ENCODE results near the gene GLIS1.

The GLIS1 gene

GRCh38 chr1:53685272-53686051, 53.5 kb downstream of the GLIS1 start:
- no peak overlapping the region for H3K4me3 ChIP-seq (ENCODE audit: low read length)
- peaks cover 16% of the 10 kb centered on the region for H3K4me1 ChIP-seq (ENCODE audit: insufficient read depth, low read length)
- WGBS: 18% methylated on average over 28 of the region's 28 CpGs
- H3K9ac ChIP-seq (ENCODE audit: low read depth, low read length): no peak overlapping the region
- no peak overlapping the region for H3K27ac ChIP-seq (ENCODE audit: low read depth, low read length)
- peaks cover 21% of the 10 kb centered on the region for H3K27me3 ChIP-seq (ENCODE audit: insufficient read depth, low read length)
- H3K9me3 ChIP-seq (ENCODE audit: insufficient read depth, low read depth, low read length): no peaks in the 10 kb centered on the region
- H3K36me3 ChIP-seq (ENCODE audit: insufficient read depth, low read length): no peaks in the 10 kb centered on the region

- H3K9ac ChIP-seq (ENCODE audit: low read depth, low read length): no peak overlapping the region
- H3K27me3 ChIP-seq (ENCODE audit: insufficient read depth, low read length): peaks cover 21% of the 10 kb centered on the region
- H3K9me3 ChIP-seq (ENCODE audit: insufficient read depth, low read depth, low read length): no peaks in the 10 kb centered on the region
- H3K36me3 ChIP-seq (ENCODE audit: insufficient read depth, low read length): no peaks in the 10 kb centered on the region
- H3K4me3 ChIP-seq (ENCODE audit: low read length): no peak overlapping the region
- no peak overlapping the region for H3K27ac ChIP-seq (ENCODE audit: low read depth, low read length)
- H3K4me1 ChIP-seq (ENCODE audit: insufficient read depth, low read length): peaks cover 16% of the 10 kb centered on the region
- WGBS: 78% methylated on average over 1 of the region's 1 CpG
These were observed 54.2 kb downstream of the GLIS1 start for GRCh38 chr1:53684741-53685140.

DNA sequence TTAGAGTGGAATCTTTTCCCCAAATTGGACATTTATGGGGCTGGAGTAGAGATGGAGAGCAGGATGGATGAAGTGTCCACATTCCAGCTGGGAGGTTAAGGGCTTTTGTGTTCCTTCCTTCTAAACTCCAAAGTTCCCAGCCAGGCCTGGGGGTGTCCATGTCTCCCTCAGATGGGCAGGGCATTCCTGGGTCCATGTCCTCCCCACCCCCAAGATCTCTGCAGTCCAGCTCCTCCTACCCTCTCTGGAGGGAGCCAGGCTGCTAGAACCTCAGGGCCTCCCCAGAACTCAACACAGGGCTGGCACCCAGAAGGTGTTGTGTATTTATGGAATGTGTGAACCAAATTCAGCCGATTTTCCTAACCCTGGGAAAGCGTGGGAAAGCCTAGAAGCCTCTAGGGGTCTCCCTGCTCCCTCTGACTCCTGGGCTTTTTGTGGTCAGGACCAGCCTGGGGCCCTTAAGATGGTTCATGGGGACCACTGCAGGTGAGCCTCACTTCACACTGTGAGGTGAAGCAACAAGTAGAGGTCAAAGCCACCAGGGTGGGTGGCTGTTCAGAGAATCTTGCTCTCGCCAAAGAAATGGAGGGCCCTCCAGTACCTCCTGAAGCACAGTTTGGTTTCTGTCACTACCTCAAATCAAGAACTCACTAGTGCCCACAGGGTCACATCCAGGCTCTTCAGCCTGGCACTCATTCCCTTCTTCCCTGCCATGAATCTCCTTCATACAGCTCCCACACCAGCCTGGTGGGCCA, 54.8 kb downstream of the GLIS1 start:
- Histone ChIP-seq H3K27me3 (ENCODE audit: insufficient read depth, low read length) (peaks cover 21% of the 10 kb centered on the region), H3K4me1 (ENCODE audit: insufficient read depth, low read length) (peaks cover 16% of the 10 kb centered on the region), H3K36me3 (ENCODE audit: insufficient read depth, low read length) (no peaks in the 10 kb centered on the region), H3K27ac (ENCODE audit: low read depth, low read length) (no peak overlapping the region), H3K4me3 (ENCODE audit: low read length) (no peak overlapping the region), H3K9me3 (ENCODE audit: insufficient read depth, low read depth, low read length) (no peaks in the 10 kb centered on the region), H3K9ac (ENCODE audit: low read depth, low read length) (no peak overlapping the region)
- 61% methylated on average over 3 of the region's 3 CpGs for WGBS

GRCh38 chr1:53682881-53683280, 56.1 kb downstream of the GLIS1 start:
- Histone ChIP-seq H3K36me3 (ENCODE audit: insufficient read depth, low read length) (no peaks in the 10 kb centered on the region), H3K27ac (ENCODE audit: low read depth, low read length) (no peak overlapping the region), H3K27me3 (ENCODE audit: insufficient read depth, low read length) (peaks cover 21% of the 10 kb centered on the region), H3K4me3 (ENCODE audit: low read length) (no peak overlapping the region), H3K9ac (ENCODE audit: low read depth, low read length) (no peak overlapping the region), H3K4me1 (ENCODE audit: insufficient read depth, low read length) (peaks cover 16% of the 10 kb centered on the region), H3K9me3 (ENCODE audit: insufficient read depth, low read depth, low read length) (no peaks in the 10 kb centered on the region)
- 95% methylated on average over 6 of the region's 6 CpGs for WGBS

DNA sequence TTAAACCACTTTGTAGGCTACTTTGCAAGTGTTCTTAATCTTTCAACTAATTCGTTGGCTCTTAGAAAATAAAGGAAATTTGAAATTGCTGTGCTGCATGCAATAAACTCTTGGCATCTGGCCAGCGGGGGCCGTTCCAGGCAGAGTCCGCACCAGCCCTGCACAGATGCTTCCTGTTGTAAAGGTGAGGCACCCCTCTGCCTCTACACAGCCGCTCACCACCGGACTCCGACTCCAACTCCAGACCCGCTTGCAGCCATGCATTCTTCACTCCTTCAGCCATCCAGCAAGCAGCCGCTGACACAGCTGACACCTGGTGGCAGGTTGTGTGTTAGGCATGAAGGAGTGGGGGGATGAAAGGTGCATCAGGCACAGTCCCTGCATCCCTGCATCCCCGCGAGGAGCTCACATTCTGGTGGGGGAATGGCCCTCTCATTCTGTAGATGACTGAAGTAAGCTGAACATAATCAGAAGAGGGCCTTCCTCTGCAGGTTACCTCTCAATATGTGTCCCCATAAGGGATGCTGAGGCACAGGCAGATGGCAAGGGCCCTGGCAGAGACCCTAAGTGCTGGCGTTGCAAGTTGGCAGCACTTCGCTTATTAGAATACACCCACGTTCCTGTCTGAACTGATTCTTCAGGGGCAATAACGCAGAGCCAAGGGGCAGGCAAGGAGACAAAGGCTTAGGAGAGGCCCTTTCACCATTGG, 56.8 kb downstream of the GLIS1 start:
- no peak overlapping the region for H3K9ac ChIP-seq (ENCODE audit: low read depth, low read length)
- WGBS: 43% methylated on average over 15 of the region's 15 CpGs
- H3K4me3 ChIP-seq (ENCODE audit: low read length): no peak overlapping the region
- H3K27me3 ChIP-seq (ENCODE audit: insufficient read depth, low read length): peaks cover 21% of the 10 kb centered on the region
- no peaks in the 10 kb centered on the region for H3K36me3 ChIP-seq (ENCODE audit: insufficient read depth, low read length)
- H3K9me3 ChIP-seq (ENCODE audit: insufficient read depth, low read depth, low read length): no peaks in the 10 kb centered on the region
- H3K4me1 ChIP-seq (ENCODE audit: insufficient read depth, low read length): peaks cover 16% of the 10 kb centered on the region
- no peak overlapping the region for H3K27ac ChIP-seq (ENCODE audit: low read depth, low read length)

DNA sequence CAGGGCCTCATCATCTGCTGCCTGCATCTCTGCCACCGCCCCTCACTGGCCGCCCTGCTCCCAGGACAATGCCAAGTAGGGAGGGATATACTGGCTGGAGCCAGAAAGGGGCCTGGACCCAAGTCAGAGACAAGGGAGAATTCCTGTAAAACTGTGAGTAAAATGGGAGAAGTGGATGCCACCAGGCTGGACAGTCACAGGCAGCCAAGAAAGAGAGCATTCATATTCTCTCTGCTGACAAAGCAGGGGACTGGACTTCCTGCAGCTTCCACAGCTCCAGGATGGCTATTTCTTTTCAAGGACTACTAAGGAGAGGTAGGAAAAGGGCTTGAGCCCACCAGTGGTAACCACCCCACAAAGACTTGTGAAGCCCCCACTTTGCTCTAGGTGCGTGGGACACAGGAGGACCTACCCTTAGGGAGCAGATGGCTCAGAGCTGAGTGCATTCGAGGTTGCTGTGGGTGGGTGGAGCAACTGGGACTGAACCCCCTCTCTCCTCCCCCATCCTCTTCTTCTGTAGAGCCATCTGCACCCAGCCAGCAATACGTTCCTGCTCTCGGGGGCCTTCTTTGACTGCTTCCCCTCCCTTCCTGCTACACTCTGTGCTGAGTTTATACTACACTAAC, 57.5 kb downstream of the GLIS1 start:
- Histone ChIP-seq H3K9ac (ENCODE audit: low read depth, low read length) (no peak overlapping the region), H3K9me3 (ENCODE audit: insufficient read depth, low read depth, low read length) (no peaks in the 10 kb centered on the region), H3K27ac (ENCODE audit: low read depth, low read length) (no peak overlapping the region), H3K4me1 (ENCODE audit: insufficient read depth, low read length) (peaks cover 12% of the 10 kb centered on the region), H3K27me3 (ENCODE audit: insufficient read depth, low read length) (peaks cover 18% of the 10 kb centered on the region), H3K4me3 (ENCODE audit: low read length) (no peak overlapping the region), H3K36me3 (ENCODE audit: insufficient read depth, low read length) (no peaks in the 10 kb centered on the region)
- 72% methylated on average over 6 of the region's 6 CpGs for WGBS

DNA sequence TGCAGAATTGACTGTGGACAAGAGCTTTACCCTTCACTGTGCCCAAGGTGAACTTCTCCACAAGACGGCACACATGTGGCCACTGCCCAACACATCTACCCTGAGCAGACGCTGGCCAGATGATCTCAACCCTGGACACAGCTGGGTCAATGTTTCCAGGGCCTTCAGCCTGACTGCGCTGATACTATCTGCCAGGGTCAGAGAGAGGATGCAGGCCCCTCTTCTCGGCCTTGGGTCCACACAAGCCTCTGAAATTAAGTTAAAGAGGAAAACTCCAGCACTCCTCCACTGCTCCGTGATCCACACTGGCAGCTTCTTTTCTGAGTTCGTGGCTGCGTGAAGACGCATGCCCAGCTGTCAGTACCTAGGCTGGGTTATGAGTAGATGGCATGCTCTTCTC, 58.1 kb downstream of the GLIS1 start:
- 96% methylated on average over 8 of the region's 8 CpGs for WGBS
- H3K9me3 ChIP-seq (ENCODE audit: insufficient read depth, low read depth, low read length): no peaks in the 10 kb centered on the region
- peaks cover 7% of the 10 kb centered on the region for H3K4me1 ChIP-seq (ENCODE audit: insufficient read depth, low read length)
- no peak overlapping the region for H3K27ac ChIP-seq (ENCODE audit: low read depth, low read length)
- H3K4me3 ChIP-seq (ENCODE audit: low read length): no peak overlapping the region
- no peaks in the 10 kb centered on the region for H3K36me3 ChIP-seq (ENCODE audit: insufficient read depth, low read length)
- H3K9ac ChIP-seq (ENCODE audit: low read depth, low read length): no peak overlapping the region
- H3K27me3 ChIP-seq (ENCODE audit: insufficient read depth, low read length): peaks cover 13% of the 10 kb centered on the region

DNA sequence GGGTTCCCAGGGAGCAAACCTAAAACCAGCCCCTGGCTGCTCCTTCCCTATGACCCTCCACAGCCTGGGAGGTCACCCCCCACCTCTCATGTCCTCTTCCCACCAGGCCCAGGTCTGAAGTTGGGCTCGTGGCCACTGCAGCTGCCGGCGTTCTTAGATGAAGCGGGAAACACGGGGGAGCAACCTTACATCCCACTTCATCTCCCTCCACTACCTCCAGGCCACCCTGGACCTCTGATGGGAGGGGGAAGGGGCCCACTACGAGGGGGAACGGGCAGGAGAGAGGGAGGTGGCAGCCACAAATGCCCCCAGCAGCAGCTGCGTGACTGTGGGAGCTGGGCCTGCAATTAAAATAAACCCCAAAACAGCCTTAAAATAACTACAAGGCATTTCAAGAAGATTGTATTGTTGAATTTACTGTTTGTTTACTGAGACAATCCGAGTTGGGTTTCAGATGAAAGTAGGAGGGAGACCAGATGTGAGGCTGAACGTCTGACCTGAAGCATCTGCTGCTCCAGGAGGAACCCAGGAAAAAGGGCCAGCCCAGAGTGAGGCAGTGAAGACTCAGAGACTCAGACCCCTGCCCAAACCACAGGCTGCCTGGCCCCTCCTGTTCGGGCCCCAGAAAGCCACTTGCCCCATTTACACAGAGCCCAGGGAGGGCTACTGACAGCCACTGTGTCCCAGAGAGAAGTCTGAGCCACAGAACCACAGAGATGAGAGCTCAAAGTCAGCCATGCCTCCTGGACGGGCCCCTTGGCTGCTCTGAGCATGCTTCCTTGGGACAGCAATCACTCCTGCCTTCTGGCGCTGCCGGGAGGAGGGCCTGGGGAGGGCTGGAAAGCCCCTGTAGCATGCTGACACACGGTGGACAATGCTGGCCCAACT, 59.8 kb downstream of the GLIS1 start:
- Histone ChIP-seq H3K9me3 (ENCODE audit: insufficient read depth, low read depth, low read length) (no peaks in the 10 kb centered on the region), H3K36me3 (ENCODE audit: insufficient read depth, low read length) (no peaks in the 10 kb centered on the region), H3K4me3 (ENCODE audit: low read length) (no peak overlapping the region), H3K9ac (ENCODE audit: low read depth, low read length) (no peak overlapping the region), H3K27me3 (ENCODE audit: insufficient read depth, low read length) (no peaks in the 10 kb centered on the region; the same call in 1 of the 2 replicates), H3K27ac (ENCODE audit: low read depth, low read length) (no peak overlapping the region), H3K4me1 (ENCODE audit: insufficient read depth, low read length) (no peaks in the 10 kb centered on the region; the same call in 1 of the 2 replicates)
- WGBS: 82% methylated on average over 8 of the region's 15 CpGs

DNA sequence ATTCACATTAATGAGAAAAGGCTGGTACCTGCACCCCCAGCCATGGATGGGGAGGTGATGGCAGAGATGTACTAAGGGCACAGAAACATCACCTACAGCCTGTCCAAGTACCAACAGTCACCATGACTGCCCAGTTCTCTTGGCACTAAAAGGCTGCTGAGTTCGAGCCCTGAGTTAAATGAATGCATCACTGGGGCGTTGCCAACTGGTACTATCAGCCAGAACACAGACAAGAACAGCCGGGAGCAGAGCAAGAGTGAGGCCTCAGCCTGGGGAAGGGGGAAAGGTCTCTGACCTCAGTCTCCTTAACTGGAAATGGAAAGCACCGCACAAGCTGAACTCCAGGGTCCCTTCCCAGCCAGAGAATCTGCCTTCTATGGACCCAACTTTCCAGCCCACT, 60.5 kb downstream of the GLIS1 start:
- 95% methylated on average over 4 of the region's 4 CpGs for WGBS

DNA sequence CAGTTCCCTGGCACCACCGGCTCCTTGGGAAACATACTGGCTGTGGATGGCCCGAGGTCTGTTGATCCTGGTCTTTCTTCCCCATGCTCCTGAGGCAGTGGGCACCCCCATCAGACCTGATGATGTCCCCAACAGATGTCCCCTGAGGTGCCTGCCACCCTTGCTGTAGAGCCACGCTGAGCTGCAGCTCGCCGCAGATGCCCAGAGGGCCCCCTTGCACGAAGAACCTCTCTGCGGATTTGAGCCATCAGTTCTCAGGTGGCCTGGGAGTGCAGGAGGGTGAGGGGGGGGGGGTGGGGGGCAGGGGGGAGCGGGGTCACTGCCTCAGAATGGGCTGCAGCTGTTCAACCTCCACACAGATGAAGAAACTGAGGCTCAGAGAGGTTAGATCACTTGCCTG, 60.9 kb downstream of the GLIS1 start:
- Histone ChIP-seq H3K9ac (ENCODE audit: low read depth, low read length) (no peak overlapping the region), H3K4me3 (ENCODE audit: low read length) (no peak overlapping the region), H3K4me1 (ENCODE audit: insufficient read depth, low read length) (no peaks in the 10 kb centered on the region; the same call in 1 of the 2 replicates), H3K27ac (ENCODE audit: low read depth, low read length) (no peak overlapping the region), H3K9me3 (ENCODE audit: insufficient read depth, low read depth, low read length) (no peaks in the 10 kb centered on the region), H3K36me3 (ENCODE audit: insufficient read depth, low read length) (no peaks in the 10 kb centered on the region), H3K27me3 (ENCODE audit: insufficient read depth, low read length) (no peaks in the 10 kb centered on the region; the same call in 1 of the 2 replicates)
- WGBS: 95% methylated on average over 6 of the region's 8 CpGs

More for the DNA sequence above, 60.5 kb downstream of the GLIS1 start:
- no peaks in the 10 kb centered on the region for H3K9me3 ChIP-seq (ENCODE audit: insufficient read depth, low read depth, low read length)
- no peaks in the 10 kb centered on the region; the same call in 1 of the 2 replicates for H3K4me1 ChIP-seq (ENCODE audit: insufficient read depth, low read length)
- H3K36me3 ChIP-seq (ENCODE audit: insufficient read depth, low read length): no peaks in the 10 kb centered on the region
- no peaks in the 10 kb centered on the region; the same call in 1 of the 2 replicates for H3K27me3 ChIP-seq (ENCODE audit: insufficient read depth, low read length)
- H3K4me3 ChIP-seq (ENCODE audit: low read length): no peak overlapping the region
- no peak overlapping the region for H3K27ac ChIP-seq (ENCODE audit: low read depth, low read length)
- H3K9ac ChIP-seq (ENCODE audit: low read depth, low read length): no peak overlapping the region

Data from HUES64 (cell line).